GM18508 (cell line): ENCODE data around the gene OTULINL.
A peak's percentile ranks its signal among the peaks of the same experiment; 100 is the strongest.
"Not testable (repeated sequence)": the region's sequence is repeated elsewhere in the genome, so short reads cannot be mapped to it uniquely, and the experiment has no call there.

Experiments used
- ATAC-seq: cut with Tn5 transposase; IDR thresholded peaks from one replicate; pipeline ENCODE4 v1.9.1; 2021; ENCODE audit warnings: moderate number of reproducible peaks; ENCODE audit not compliant: insufficient read depth, unreplicated experiment

OTULINL gene

GRCh38 chr5:14581106-14581890 lies at the start of gene OTULINL:
OTULINL (plus strand) TSS chr5:14581792; CDS start chr5:14581895, 103 bp downstream.
- peak; percentile 77 for ATAC-seq

GRCh38 chr5:14532180-14532579 lies 49.4 kb upstream of the OTULINL start:
- ATAC-seq = no peak

GRCh38 chr5:14534773-14535172 lies 46.8 kb upstream of the OTULINL start:
- ATAC-seq = no peak

- no peak for ATAC-seq
These were observed 36.3 kb upstream of the OTULINL start for GRCh38 chr5:14545308-14545707.

GRCh38 chr5:14545862-14546261 lies 35.7 kb upstream of the OTULINL start:
- ATAC-seq = no peak

GRCh38 chr5:14547666-14548065 lies 33.9 kb upstream of the OTULINL start:
- ATAC-seq = no peak

GRCh38 chr5:14551211-14551610 lies 30.4 kb upstream of the OTULINL start:
- no peak for ATAC-seq

GRCh38 chr5:14552017-14552416 lies 29.6 kb upstream of the OTULINL start:
- ATAC-seq = no peak

GRCh38 chr5:14554288-14554687 lies 27.3 kb upstream of the OTULINL start:
- ATAC-seq = not testable (repeated sequence)

GRCh38 chr5:14556015-14556414 lies 25.6 kb upstream of the OTULINL start:
- ATAC-seq = no peak

- no peak for ATAC-seq
These were observed 24.3 kb upstream of the OTULINL start for GRCh38 chr5:14557203-14557770.

- ATAC-seq = no peak
These were observed 23.7 kb upstream of the OTULINL start for GRCh38 chr5:14557791-14558415.

- no peak for ATAC-seq
These were observed 21.4 kb upstream of the OTULINL start for GRCh38 chr5:14560091-14560595.

GRCh38 chr5:14561741-14562140 lies 19.9 kb upstream of the OTULINL start:
- no peak for ATAC-seq

GRCh38 chr5:14568333-14568732 lies 13.3 kb upstream of the OTULINL start:
- ATAC-seq = no peak

GRCh38 chr5:14569948-14570691 lies 11.5 kb upstream of the OTULINL start:
- ATAC-seq = no peak

GRCh38 chr5:14571901-14572300 lies 9.7 kb upstream of the OTULINL start:
- ATAC-seq = no peak

- no peak for ATAC-seq
These were observed 9.2 kb upstream of the OTULINL start for GRCh38 chr5:14572385-14572784.

- no peak for ATAC-seq
These were observed 8.8 kb upstream of the OTULINL start for GRCh38 chr5:14572836-14573235.

GRCh38 chr5:14574096-14574495 lies 7.5 kb upstream of the OTULINL start:
- no peak for ATAC-seq
